CD8-positive, alpha-beta memory T cell (primary cell): ENCODE measurements around the gene TP53I3. TPM values are rescaled to one million over a fixed set of nuclear protein-coding genes. Genes with fewer than 3 reads are reported as not detected.

Experiments
- CTCF ChIA-PET: fragments of 350-600 bp; sonication (Branson Sonifier 250); formaldehyde crosslinking; loops from one replicate; lab custom pipeline; 2021; ENCODE audit warnings: antibody characterized with exemption; lab: Charles Lee
- POLR2A ChIA-PET: fragments of 350-600 bp; sonication (Branson Sonifier 250); formaldehyde crosslinking; loops from one replicate; lab custom pipeline; 2021; ENCODE audit warnings: antibody characterized with exemption; lab: Charles Lee
- DNase-seq, 5 donors: peaks; one replicate each; pipeline versions ENCODE4 v3.0.0 to v3.0.0-alpha.2; 2020 to 2022; ENCODE audit warnings: mixed read lengths in 1 of 5
- H3K27ac ChIP-seq: one replicate; pipeline ENCODE4 v1.7.0; 2013; ENCODE audit warnings: low read depth, mild to moderate bottlenecking, low read length, moderate library complexity
- H3K27me3 ChIP-seq: 2 replicates; pipeline ENCODE4 v1.7.0; 2013; ENCODE audit warnings: low read length, mild to moderate bottlenecking; ENCODE audit not compliant: insufficient read depth, poor library complexity, severe bottlenecking
- H3K36me3 ChIP-seq: 2 replicates; pipeline ENCODE4 v1.7.0; 2013; ENCODE audit warnings: mild to moderate bottlenecking, low read length, moderate library complexity; ENCODE audit not compliant: insufficient read depth
- H3K4me1 ChIP-seq: 2 replicates; pipeline ENCODE4 v1.7.0; 2013; ENCODE audit warnings: mild to moderate bottlenecking, low read length, moderate library complexity; ENCODE audit not compliant: insufficient read depth
- H3K4me3 ChIP-seq: 2 replicates; pipeline ENCODE4 v1.7.0; 2013; ENCODE audit warnings: mild to moderate bottlenecking, low read length
- H3K9me3 ChIP-seq: 2 replicates; pipeline ENCODE4 v1.7.0; 2013; ENCODE audit warnings: mild to moderate bottlenecking, low read length
- H3K27ac Mint-ChIP-seq, 8 donors: one replicate each; pipeline ENCODE4 v1.8.0; 2020 to 2021; ENCODE audit warnings: mixed read lengths in 8 of 8, mild to moderate bottlenecking in 6 of 8, inconsistent platforms in 3 of 8, moderate library complexity in 3 of 8
- H3K27me3 Mint-ChIP-seq, 2 donors: one replicate each; pipeline ENCODE4 v1.8.0; 2020 to 2021; ENCODE audit warnings: mixed read lengths in 2 of 2, mild to moderate bottlenecking in 1 of 2, moderate library complexity in 1 of 2
- H3K36me3 Mint-ChIP-seq, 3 donors: one replicate each; pipeline ENCODE4 v1.8.0; 2020 to 2021; ENCODE audit warnings: mixed read lengths in 3 of 3, inconsistent platforms in 1 of 3, mild to moderate bottlenecking in 1 of 3
- H3K4me1 Mint-ChIP-seq, 3 donors: one replicate each; pipeline ENCODE4 v1.8.0; 2020 to 2021; ENCODE audit warnings: mixed read lengths in 3 of 3, inconsistent platforms in 1 of 3, mild to moderate bottlenecking in 1 of 3
- H3K4me3 Mint-ChIP-seq, 7 donors: one replicate each; pipeline ENCODE4 v1.8.0; 2020 to 2021; ENCODE audit warnings: mixed read lengths in 7 of 7, mild to moderate bottlenecking in 6 of 7, moderate library complexity in 4 of 7, inconsistent platforms in 2 of 7
- H3K9me3 Mint-ChIP-seq, 5 donors: one replicate each; pipeline ENCODE4 v1.8.0; 2020 to 2022; ENCODE audit warnings: mixed read lengths in 5 of 5, mild to moderate bottlenecking in 3 of 5, moderate library complexity in 2 of 5, inconsistent platforms in 1 of 5
- polyA plus RNA-seq: library from polyadenylated mRNA; unstranded; fragments of 300-500 nt; fragmentation: Illumina TruSeq; gene quantifications from one replicate; pipeline ENCODE4 v1.2.3, GENCODE V29; 2021
- total RNA-seq, 2 experiments: library from RNA; stranded (reverse); gene quantifications; one replicate each; pipeline ENCODE4 v1.2.3, GENCODE V29; 2021

Gene TP53I3
- total and polyA plus RNA-seq, 3 experiments from 2014 or later, result 3.9 to 4.3 TPM; not detected in 1

GRCh38 chr2:24080701-24081100, 3.9 kb downstream of the TP53I3 start:
- Histone ChIP-seq H3K9me3 (no peaks in the 10 kb centered on the region), H3K36me3 (no peaks in the 10 kb centered on the region), H3K4me1 (peaks cover 25% of the 10 kb centered on the region), H3K27me3 (no peaks in the 10 kb centered on the region), H3K4me3 (no peak overlapping the region), H3K27ac (no peak overlapping the region)
- DNase-seq, result no peak
- ChIA-PET POLR2A (no interaction called here), CTCF (interaction anchor here (1.8 to 5.2 kb wide), 2 partner anchors 30 to 154 kb away, joined by 5 to 48 read pairs; partner anchors contain the start of gene ATAD2B)
- H3K4me3 Mint-ChIP-seq, result no peak overlapping the region
- H3K9me3 Mint-ChIP-seq, result no peaks in the 10 kb centered on the region
- H3K4me1 Mint-ChIP-seq, result peaks cover 17 to 35% (median 34%) of the 10 kb centered on the region in 3 donors
- H3K27me3 Mint-ChIP-seq, result no peaks in the 10 kb centered on the region
- no peak overlapping the region for H3K27ac Mint-ChIP-seq
- peaks cover 0 to 25% (median 3%) of the 10 kb centered on the region in 3 donors for H3K36me3 Mint-ChIP-seq

- ChIA-PET POLR2A (no interaction called here), CTCF (interaction anchor here (1.3 kb wide), 1 partner anchor 26 kb away, joined by 3 read pairs; no protein-coding TSS in a partner anchor)
- no peaks in the 10 kb centered on the region for H3K27me3 ChIP-seq
- no peak overlapping the region for H3K27ac ChIP-seq
- H3K27ac Mint-ChIP-seq, result peak overlapping the region in 6 of 8 donors; percentile 84 to 100 (median 98)
- peaks cover 23% of the 10 kb centered on the region for H3K4me1 ChIP-seq
- peaks cover 6% of the 10 kb centered on the region for H3K36me3 ChIP-seq
- no peaks in the 10 kb centered on the region for H3K9me3 Mint-ChIP-seq
- H3K36me3 Mint-ChIP-seq, result peaks cover 0 to 41% (median 3%) of the 10 kb centered on the region in 3 donors
- DNase-seq, result no peak
- H3K4me3 ChIP-seq, result peak overlapping the region; percentile 98
- no peaks in the 10 kb centered on the region for H3K27me3 Mint-ChIP-seq
- H3K4me3 Mint-ChIP-seq, result peak overlapping the region; percentile 94 to 100 (median 99)
- peaks cover 24 to 38% (median 36%) of the 10 kb centered on the region in 3 donors for H3K4me1 Mint-ChIP-seq
- H3K9me3 ChIP-seq, result no peaks in the 10 kb centered on the region
These were observed 6.8 kb downstream of the TP53I3 start for GRCh38 chr2:24077879-24078278.

- Mint-ChIP-seq H3K27me3 (no peaks in the 10 kb centered on the region), H3K4me3 (peak overlapping the region; percentile 94 to 100 (median 99)), H3K36me3 (peaks cover 0 to 45% (median 5%) of the 10 kb centered on the region in 3 donors), H3K9me3 (no peaks in the 10 kb centered on the region), H3K27ac (peak overlapping the region; percentile 84 to 100 (median 97)), H3K4me1 (peaks cover 25 to 41% (median 38%) of the 10 kb centered on the region in 3 donors)
- CTCF ChIA-PET, result interaction anchor here (1.7 kb wide), 1 partner anchor 151 kb away, joined by 27 read pairs; the partner anchor contains the start of gene ATAD2B
- POLR2A ChIA-PET, result interaction anchor here (1.2 to 2.0 kb wide), 2 partner anchors 29 to 151 kb away, joined by 7 to 41 read pairs; partner anchors contain the start of gene ATAD2B
- Histone ChIP-seq H3K27ac (peak overlapping the region; percentile 76), H3K4me3 (peak overlapping the region; percentile 98), H3K36me3 (peaks cover 10% of the 10 kb centered on the region), H3K9me3 (no peaks in the 10 kb centered on the region), H3K4me1 (peaks cover 23% of the 10 kb centered on the region), H3K27me3 (no peaks in the 10 kb centered on the region)
- no peak for DNase-seq
These were observed 7.1 kb downstream of the TP53I3 start for GRCh38 chr2:24077535-24077877.

GRCh38 chr2:24076849-24077534, 7.6 kb downstream of the TP53I3 start:
- CTCF ChIA-PET, result interaction anchor here (1.2 to 2.2 kb wide), 3 partner anchors 7 to 150 kb away, joined by 3 to 27 read pairs (median 9); partner anchors contain the start of genes ATAD2B and TP53I3
- Histone ChIP-seq H3K36me3 (peaks cover 11% of the 10 kb centered on the region), H3K4me1 (peaks cover 23% of the 10 kb centered on the region), H3K27ac (peak overlapping the region; percentile 76), H3K9me3 (no peaks in the 10 kb centered on the region), H3K27me3 (no peaks in the 10 kb centered on the region), H3K4me3 (peak overlapping the region; percentile 98)
- POLR2A ChIA-PET, result interaction anchor here (0.6 to 2.0 kb wide), 5 partner anchors 28 to 284 kb away, joined by 5 to 41 read pairs (median 8); partner anchors contain the start of genes ATAD2B, ITSN2, PFN4 and WDCP
- Mint-ChIP-seq H3K27me3 (no peaks in the 10 kb centered on the region), H3K4me3 (peak overlapping the region; percentile 94 to 100 (median 99)), H3K36me3 (peaks cover 0 to 45% (median 5%) of the 10 kb centered on the region in 3 donors), H3K4me1 (peaks cover 29 to 45% (median 42%) of the 10 kb centered on the region in 3 donors), H3K9me3 (no peaks in the 10 kb centered on the region), H3K27ac (peak overlapping the region; percentile 91 to 100 (median 98))
- DNase-seq, result no peak

- Histone ChIP-seq H3K9me3 (no peaks in the 10 kb centered on the region), H3K4me3 (peak within 1 kb of the TSS; percentile 98), H3K4me1 (peaks cover 23% of the 10 kb centered on the region), H3K36me3 (peaks cover 11% of the 10 kb centered on the region), H3K27me3 (no peaks in the 10 kb centered on the region), H3K27ac (peak within 1 kb of the TSS; percentile 93)
- no peaks in the 10 kb centered on the region for H3K27me3 Mint-ChIP-seq
- DNase-seq, result peak; percentile 99 to 100 (median 100)
- ChIA-PET CTCF (interaction anchor here (1.2 to 2.2 kb wide), 3 partner anchors 8 to 149 kb away, joined by 3 to 27 read pairs (median 9); partner anchors contain the start of genes ATAD2B and TP53I3), POLR2A (interaction anchor here (0.5 to 2.0 kb wide), 7 partner anchors 27 to 284 kb away, joined by 3 to 41 read pairs (median 7); partner anchors contain the start of genes ATAD2B, ITSN2, PFN4 and WDCP)
- H3K4me1 Mint-ChIP-seq, result peaks cover 29 to 48% (median 42%) of the 10 kb centered on the region in 3 donors
- H3K27ac Mint-ChIP-seq, result peak within 1 kb of the TSS; percentile 91 to 100 (median 98)
- H3K9me3 Mint-ChIP-seq, result no peaks in the 10 kb centered on the region
- H3K36me3 Mint-ChIP-seq, result peaks cover 0 to 45% (median 4%) of the 10 kb centered on the region in 3 donors
- peak within 1 kb of the TSS; percentile 94 to 100 (median 99) for H3K4me3 Mint-ChIP-seq
These were observed 8.5 kb downstream of the TP53I3 start, which contains the start of gene SF3B6 for GRCh38 chr2:24075915-24076848. SF3B6 (minus strand) TSS chr2:24076326; CDS start chr2:24076229, 97 bp downstream.

GRCh38 chr2:24075259-24075658, 9.4 kb downstream of the TP53I3 start:
- no peak for DNase-seq
- Histone ChIP-seq H3K4me1 (peaks cover 23% of the 10 kb centered on the region), H3K27me3 (no peaks in the 10 kb centered on the region), H3K9me3 (no peaks in the 10 kb centered on the region), H3K36me3 (peaks cover 11% of the 10 kb centered on the region), H3K27ac (peak overlapping the region; percentile 93), H3K4me3 (peak overlapping the region; percentile 98)
- Mint-ChIP-seq H3K9me3 (no peaks in the 10 kb centered on the region), H3K27ac (peak overlapping the region; percentile 91 to 100 (median 98)), H3K36me3 (peaks cover 0 to 45% (median 4%) of the 10 kb centered on the region in 3 donors), H3K27me3 (no peaks in the 10 kb centered on the region), H3K4me3 (peak overlapping the region; percentile 94 to 100 (median 99)), H3K4me1 (peaks cover 29 to 51% (median 42%) of the 10 kb centered on the region in 3 donors)
- ChIA-PET CTCF (interaction anchor here (2.2 kb wide), 1 partner anchor 9 kb away, joined by 9 read pairs; the partner anchor contains the start of gene TP53I3), POLR2A (no interaction called here)

GRCh38 chr2:24073816-24074215, 10.8 kb downstream of the TP53I3 start:
- H3K36me3 ChIP-seq, result peaks cover 22% of the 10 kb centered on the region
- no peaks in the 10 kb centered on the region for H3K9me3 Mint-ChIP-seq
- peaks cover 0 to 54% (median 4%) of the 10 kb centered on the region in 3 donors for H3K36me3 Mint-ChIP-seq
- no peak for DNase-seq
- H3K9me3 ChIP-seq, result no peaks in the 10 kb centered on the region
- no peak overlapping the region for H3K4me3 ChIP-seq
- H3K27me3 Mint-ChIP-seq, result no peaks in the 10 kb centered on the region
- H3K4me3 Mint-ChIP-seq, result peak overlapping the region in 4 of 7 donors; percentile 6 to 94 (median 32)
- POLR2A ChIA-PET, result interaction anchor here (1.1 to 1.4 kb wide), 2 partner anchors 20 to 27 kb away, joined by 3 read pairs; partner anchors contain the start of gene WDCP
- no peaks in the 10 kb centered on the region for H3K27me3 ChIP-seq
- H3K4me1 ChIP-seq, result peaks cover 23% of the 10 kb centered on the region
- peaks cover 29 to 51% (median 42%) of the 10 kb centered on the region in 3 donors for H3K4me1 Mint-ChIP-seq
- H3K27ac Mint-ChIP-seq, result peak overlapping the region in 2 of 8 donors; percentile 23 to 70
- CTCF ChIA-PET, result interaction anchor here (0.7 to 1.1 kb wide), 3 partner anchors 10 to 147 kb away, joined by 3 to 4 read pairs (median 4); partner anchors contain the start of genes ATAD2B and TP53I3
- H3K27ac ChIP-seq, result no peak overlapping the region
